Islet precursor cell (in vitro differentiated cells): ENCODE measurements around the gene GLRA3.

Source experiments
- DNase-seq: peaks from one replicate; pipeline ENCODE4 v3.0.0-alpha.2; 2018

Gene GLRA3

GRCh38 chr4:174592256-174592984 lies 236.6 kb downstream of the GLRA3 start:
- DNase-seq, result no peak

- DNase-seq, result no peak
Observed at GRCh38 chr4:174591243-174592021, 237.6 kb downstream of the GLRA3 start.

- no peak for DNase-seq
Observed at GRCh38 chr4:174590336-174590735, 238.7 kb downstream of the GLRA3 start.
